Astrocyte of the cerebellum (primary cell): Measurements from ENCODE around the gene BYSL.

ENCODE experiments used
- DNase-seq: peaks from one replicate; pipeline ENCODE4 v3.0.0-alpha.2; 2011; ENCODE audit warnings: low read depth
- H3K4me3 ChIP-seq: 2 replicates; pipeline ENCODE4 v1.5.1; 2011; ENCODE audit warnings: mild to moderate bottlenecking, low read depth, low read length, moderate library complexity
- in situ Hi-C: cut with HindIII; loops from 2 replicates; pipeline ENCODE4 v1.10.0; 2017; ENCODE audit warnings: low sequenced_read_pairs
- TF ChIP-seq, protein P1 (sequence below): IDR thresholded peaks from 2 replicates; pipeline ENCODE4 v1.5.1; 2012; ENCODE audit warnings: low read length, low read depth, moderate library complexity, mild to moderate bottlenecking; ENCODE audit errors: missing control alignments

Gene BYSL

DNA sequence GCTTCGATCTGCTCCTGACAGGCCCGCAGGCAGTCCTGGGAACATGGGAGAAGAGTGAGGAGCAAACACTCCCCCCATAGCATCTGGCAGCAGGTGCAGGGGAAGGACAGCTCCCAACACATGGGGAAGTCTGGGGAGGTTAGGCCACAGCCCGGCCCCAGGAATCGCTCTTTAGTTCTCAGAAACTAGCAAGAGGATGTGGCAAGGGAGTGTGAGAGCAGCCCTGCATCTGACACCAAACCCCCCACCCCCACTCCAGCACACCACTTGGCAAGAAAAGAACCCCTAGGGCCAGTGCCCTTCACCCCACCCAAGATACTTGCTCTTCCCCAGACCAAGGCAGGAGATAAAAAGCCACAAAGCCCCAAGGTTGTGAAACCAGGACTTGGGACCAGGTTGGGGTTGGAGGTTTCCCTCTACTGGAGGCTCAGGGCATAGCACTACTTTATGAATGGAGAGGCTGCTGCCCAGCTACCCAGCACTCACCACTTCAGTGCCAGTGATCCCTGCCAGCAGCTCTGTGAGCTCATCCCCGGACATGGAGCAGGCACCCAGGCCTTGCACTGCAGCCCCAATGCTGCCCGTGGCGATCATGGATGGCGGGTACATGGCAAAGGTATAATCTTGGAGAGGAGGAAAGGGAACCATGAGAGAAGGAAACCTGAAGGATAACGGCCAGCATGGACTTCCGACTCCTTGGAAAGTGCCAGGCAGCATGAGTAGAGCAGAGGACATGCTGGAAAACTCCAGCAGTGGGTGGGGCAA lies 15.0 kb downstream of the BYSL start:
- TF ChIP-seq, protein P1, sequence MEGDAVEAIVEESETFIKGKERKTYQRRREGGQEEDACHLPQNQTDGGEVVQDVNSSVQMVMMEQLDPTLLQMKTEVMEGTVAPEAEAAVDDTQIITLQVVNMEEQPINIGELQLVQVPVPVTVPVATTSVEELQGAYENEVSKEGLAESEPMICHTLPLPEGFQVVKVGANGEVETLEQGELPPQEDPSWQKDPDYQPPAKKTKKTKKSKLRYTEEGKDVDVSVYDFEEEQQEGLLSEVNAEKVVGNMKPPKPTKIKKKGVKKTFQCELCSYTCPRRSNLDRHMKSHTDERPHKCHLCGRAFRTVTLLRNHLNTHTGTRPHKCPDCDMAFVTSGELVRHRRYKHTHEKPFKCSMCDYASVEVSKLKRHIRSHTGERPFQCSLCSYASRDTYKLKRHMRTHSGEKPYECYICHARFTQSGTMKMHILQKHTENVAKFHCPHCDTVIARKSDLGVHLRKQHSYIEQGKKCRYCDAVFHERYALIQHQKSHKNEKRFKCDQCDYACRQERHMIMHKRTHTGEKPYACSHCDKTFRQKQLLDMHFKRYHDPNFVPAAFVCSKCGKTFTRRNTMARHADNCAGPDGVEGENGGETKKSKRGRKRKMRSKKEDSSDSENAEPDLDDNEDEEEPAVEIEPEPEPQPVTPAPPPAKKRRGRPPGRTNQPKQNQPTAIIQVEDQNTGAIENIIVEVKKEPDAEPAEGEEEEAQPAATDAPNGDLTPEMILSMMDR, result peak; percentile 97
- in situ Hi-C loops, result no loop called here
- DNase-seq, result peak; percentile 69
- no peak overlapping the region for H3K4me3 ChIP-seq

DNA sequence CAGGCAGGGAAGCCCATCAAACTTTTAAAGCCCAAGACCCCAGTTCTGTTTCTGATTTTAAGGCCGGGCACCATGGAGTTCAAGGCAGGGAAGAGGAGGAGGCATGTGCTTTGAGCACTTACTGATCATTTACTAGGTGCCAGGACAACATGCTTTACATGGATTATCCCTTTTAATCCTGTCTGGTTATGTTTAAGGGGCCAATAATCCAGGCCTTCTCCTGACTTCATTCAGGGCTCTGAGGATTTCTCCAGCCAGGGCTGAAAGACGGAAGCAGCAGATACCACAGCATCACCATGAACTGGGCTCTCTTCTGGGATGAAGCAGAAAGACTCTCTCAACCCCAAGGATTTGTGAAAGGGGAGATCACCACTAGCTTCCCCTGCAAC lies 16.2 kb downstream of the BYSL start:
- TF ChIP-seq, protein P1, result no peak
- in situ Hi-C loops, result no loop called here
- no peak for DNase-seq
- no peak overlapping the region for H3K4me3 ChIP-seq

DNA sequence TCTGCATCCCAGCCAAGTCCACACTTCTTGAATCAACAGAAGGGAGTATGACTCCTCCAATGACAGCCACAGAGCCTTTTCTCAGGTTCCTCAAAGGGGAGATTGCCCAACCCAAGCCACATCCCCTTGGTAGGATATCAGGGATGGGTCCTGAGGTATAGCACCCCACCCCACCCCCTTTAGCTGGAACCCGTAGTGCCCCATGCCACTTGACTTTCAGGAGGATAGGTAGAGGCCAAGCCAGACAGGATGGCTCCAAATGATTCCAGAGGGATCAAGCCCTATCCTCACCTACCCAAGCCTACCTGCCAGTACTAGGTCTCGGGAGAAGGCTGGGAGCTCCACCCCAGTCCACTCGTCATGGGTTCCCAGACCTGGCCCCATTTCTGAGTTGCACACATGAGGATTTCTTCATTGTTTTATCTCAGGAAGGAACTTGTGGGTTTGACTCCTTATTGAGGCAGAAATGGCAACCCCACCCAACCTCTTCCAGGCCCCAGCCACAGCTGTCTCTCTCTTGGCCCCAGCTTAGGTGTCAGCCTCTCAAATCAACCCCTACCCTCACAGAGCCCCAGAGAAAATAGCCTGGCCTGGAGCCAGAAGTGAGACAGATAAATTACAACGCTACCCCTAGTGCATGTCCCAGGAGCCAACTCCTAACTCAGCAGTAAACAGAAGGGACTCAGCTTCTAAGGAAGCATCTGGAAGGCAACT lies 16.7 kb downstream of the BYSL start:
- H3K4me3 ChIP-seq, result no peak overlapping the region
- in situ Hi-C loops, result no loop called here
- TF ChIP-seq, protein P1, result no peak
- no peak for DNase-seq

DNA sequence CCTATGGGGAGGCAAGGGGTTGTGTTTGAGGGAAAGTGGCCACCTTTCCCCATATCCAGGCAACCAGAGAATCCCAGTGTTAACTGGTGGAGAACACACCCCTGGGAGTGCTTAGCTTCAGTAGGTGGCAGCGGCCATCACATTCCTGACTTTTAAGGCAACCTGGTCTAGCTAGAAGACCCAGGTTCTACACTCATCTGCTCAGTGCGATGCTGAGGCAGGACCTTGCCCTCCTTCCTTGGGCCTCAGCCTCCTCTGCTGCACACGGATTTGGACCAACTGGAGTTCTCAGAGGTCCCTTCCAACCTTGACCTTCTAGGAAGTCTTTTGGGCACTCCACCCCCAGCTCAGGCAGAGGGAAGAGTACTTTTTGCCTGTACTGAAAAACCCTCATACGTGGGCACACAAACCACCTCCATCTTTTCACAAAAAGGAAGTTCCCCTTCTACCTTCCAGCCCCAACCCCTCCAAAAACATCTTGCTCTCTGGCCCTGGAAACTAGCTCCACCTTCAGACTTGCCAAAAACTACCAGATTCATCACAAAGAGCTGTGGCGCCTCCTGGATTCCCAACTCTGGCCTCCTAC lies 17.4 kb downstream of the BYSL start:
- in situ Hi-C loops, result no loop called here
- no peak for DNase-seq
- TF ChIP-seq, protein P1, result no peak
- peak overlapping the region; percentile 9 for H3K4me3 ChIP-seq

DNA sequence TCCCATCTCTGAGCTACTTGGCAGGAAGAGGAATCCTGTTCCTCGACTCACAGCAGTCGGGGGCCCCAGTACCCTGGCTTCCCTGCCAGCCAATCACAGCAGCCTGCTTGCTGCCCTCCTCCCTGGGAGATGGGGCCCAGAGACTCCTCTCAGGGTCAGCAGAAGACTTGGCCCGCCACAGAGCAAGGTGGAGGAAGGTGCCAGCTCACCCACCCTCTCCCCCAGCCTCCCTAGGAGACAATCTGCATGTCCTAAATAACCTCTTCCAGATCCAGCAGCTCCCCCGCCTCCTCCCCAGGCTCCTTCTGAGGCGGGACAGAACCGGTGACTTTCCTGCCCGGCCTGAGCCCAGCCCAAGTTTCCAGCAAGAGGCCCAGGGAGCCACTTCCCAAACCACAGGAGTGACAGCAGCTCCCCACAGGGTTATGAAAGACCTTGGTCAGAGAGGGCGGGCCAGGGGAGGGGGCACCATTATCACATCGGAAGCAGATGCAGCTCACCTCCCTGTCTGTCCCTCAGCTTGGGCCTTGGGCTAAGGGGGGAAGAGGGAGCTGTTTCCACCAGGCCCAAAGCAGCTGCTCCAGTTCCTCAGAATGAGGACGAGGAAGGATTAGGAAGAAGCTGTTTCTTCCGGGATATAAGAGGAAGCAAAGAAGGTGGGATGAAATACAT lies 18.0 kb downstream of the BYSL start:
- TF ChIP-seq, protein P1, result no peak
- no peak for DNase-seq
- H3K4me3 ChIP-seq, result peak overlapping the region; percentile 91
- in situ Hi-C loops, result no loop called here

DNA sequence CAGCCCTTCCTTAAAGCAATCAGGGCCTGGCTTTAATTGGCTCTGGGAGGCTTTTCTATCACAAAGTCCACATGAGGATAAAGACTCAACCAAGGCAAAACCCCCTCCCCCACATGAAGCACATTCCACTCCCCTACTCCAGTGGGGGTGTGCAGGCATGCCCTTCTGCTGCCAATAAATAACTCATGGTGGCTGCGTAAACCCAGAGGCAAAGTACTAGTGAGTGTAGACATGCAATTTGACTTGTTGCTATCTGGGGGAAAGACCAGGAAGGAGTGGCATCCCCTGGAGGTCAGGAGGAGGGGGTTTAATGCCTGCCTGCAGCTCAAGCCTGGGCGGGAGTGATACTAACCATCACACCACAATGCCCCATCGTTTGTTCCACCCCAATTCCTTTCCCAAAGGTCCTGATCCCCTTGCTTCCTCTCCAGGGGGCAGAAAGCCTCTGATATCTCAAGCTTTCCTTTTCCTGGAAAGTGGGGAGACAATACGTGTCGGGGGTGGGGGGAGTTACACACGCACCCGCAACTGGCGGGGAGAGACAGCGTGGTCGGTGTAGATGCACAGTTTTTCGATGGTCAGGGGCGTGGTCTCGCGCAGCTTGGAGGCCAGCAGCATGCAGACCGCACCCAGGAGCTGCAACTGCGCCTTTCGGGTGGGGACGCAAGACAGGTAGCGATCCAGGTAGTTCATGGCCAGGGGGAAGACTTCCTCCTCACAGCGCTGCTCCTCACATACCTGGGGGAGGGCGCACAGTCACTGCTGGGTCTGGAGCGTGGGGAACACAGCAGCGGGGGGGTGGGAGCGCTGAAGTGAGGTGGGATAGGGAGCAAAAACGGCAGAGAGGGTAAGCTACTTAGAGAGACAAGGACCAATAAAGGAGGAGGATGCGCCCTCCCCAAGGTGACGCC lies 18.8 kb downstream of the BYSL start:
- in situ Hi-C loops, result no loop called here
- TF ChIP-seq, protein P1, result no peak
- H3K4me3 ChIP-seq, result peak overlapping the region; percentile 91
- no peak for DNase-seq
